HG02885 (cell line): Measurements from ENCODE around the gene PITPNC1.

Experiments used
- ATAC-seq: cut with Tn5 transposase; IDR thresholded peaks from one replicate; pipeline ENCODE4 v1.9.1; 2021; ENCODE audit warnings: mild to moderate bottlenecking; ENCODE audit not compliant: unreplicated experiment, poor library complexity

PITPNC1 gene

GRCh38 chr17:67656494-67657203 lies 279.6 kb downstream of the PITPNC1 start:
- peak; percentile 50 for ATAC-seq

DNA sequence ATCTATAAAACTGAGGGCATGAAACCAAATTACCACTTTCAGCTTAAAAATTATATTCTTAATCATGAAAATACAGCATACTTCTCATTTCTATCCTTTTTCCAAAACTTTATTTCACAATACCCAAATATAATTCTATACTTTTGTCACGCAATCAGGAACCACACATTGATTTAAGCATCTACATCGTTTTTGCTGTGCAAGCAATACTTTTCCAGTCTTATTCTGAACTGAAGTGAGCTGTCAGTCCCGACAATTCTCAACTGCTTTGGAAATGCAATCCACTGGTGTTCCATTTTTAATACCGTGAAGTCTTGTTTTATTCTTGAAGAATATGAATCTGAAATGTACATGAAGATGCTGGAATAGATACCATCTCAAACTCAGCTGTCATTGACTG lies 280.5 kb downstream of the PITPNC1 start:
- ATAC-seq, result no peak

- ATAC-seq, result no peak
These were observed 281.2 kb downstream of the PITPNC1 start for GRCh38 chr17:67658265-67658664.

- no peak for ATAC-seq
These were observed 281.9 kb downstream of the PITPNC1 start for GRCh38 chr17:67659028-67659427.

DNA sequence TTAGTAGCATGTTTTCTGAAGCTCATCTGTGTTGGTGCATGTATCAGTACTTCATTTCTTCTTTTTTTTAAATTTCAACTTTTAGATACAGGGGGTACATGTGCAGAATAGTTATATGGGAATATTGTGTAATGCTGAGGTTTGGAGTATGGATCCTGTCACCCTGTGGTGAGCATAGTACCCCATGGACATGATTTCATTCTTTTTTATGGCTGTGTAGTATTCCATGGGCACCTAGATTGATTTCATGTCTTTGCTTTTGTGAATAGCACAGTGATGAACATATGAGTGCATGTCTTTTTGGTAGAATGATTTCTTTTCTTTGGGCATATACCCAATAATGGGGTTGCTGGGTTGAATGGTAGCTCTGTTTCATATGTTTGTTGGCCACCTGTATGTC lies 285.6 kb downstream of the PITPNC1 start:
- ATAC-seq, result no peak

- ATAC-seq, result no peak
These were observed 286.4 kb downstream of the PITPNC1 start for GRCh38 chr17:67663457-67663856.

- ATAC-seq, result no peak
These were observed 288.9 kb downstream of the PITPNC1 start for GRCh38 chr17:67666028-67666427.

DNA sequence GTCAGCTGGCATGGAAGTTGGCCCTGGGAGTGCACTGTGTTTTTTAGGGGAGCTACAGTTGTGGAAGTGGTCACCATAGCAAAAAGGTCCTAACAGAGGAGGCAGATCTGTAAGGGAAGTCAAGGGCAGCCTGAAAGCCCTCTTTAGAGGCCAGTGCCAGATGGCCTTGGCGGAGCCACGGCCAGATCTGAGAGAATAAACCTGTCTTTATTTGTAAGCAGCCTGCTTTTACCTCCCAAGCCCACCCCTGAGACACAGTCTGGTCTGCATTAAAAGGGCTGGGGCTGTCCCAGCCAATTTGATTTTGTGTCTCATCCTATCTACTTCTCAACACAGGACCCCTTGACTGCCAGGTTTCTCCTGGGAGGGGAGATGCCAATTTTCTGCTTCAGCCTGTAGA lies 289.6 kb downstream of the PITPNC1 start:
- ATAC-seq, result no peak

DNA sequence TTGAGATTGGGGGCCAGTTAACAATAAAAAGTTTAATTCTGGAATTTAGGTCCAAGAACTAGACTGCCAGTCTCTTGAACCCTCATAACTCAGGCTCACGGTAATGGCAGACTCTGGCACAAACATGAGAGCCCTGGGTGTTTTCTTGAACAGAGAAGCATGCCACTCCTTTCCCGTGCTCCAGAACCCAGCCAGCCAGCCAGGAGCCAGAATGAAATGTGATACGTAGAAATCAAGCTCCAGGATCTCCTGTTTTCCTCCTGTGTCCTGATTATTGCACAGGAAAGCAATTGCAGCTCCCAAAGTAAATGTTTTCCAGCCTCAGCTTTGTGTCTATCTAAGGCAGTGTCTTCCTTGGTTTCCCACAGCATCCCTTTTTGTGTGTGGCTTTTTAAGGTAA lies 294.4 kb downstream of the PITPNC1 start:
- ATAC-seq, result no peak

GRCh38 chr17:67672592-67673335 lies 295.7 kb downstream of the PITPNC1 start:
- ATAC-seq, result no peak

GRCh38 chr17:67675481-67675880 lies 298.4 kb downstream of the PITPNC1 start:
- no peak for ATAC-seq

DNA sequence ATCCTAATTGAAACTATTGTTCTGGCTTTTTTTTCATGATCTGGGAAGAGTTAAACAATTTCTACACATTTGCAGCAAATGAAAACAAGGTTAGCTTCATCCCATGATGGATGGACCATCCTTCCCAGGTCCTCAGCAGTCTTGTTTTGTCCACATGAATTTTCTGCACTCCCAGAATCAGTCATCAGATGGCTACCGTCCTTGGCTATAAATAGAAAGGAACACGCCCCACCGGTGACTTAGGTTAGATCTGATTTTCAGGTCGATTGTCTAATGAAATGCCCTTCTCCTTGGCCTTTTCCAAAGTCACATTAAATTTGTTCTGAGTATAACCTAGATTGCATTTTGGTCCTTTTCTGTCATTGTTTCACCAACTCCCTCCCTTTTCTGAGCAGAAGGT lies 299.2 kb downstream of the PITPNC1 start:
- ATAC-seq, result no peak

DNA sequence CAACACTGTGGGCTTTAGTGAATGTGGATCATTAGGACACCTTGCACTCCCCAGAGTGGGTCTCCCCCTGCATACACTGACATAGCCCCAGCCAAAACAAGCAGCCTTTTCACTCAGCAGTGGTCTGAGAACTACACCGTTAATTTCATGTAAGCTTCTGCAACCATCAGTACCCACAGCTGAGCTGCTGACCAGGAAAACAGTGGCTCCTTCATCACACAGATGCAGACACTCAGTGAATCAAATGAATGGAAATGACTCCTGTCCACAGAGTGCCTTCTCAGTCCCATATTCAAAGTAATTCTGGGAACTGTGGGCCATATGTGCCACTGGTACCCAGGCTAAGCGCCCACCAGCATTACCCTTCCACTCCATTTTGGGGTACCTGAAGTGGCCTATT lies 301.3 kb downstream of the PITPNC1 start:
- ATAC-seq, result no peak

- ATAC-seq, result no peak
These were observed 302.1 kb downstream of the PITPNC1 start for GRCh38 chr17:67679225-67679624.

DNA sequence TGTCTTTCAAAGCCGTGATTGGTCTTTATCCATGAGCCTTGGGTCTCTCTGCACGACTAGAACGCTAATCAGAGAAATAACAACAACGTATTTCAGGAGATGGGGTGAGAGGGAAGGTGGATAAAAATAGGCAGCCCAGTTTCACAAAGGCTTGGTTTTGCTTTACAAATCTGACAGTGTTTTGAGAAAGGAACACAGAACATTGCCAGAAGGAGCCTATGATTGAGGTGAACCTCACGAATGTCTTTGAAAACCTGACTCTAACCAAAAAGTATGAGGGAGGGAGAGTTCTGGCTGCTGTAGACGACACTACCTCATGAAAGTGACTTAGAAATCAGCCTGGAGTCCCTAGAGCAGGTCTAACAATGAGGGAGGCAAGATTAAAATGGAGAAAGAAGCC lies 302.6 kb downstream of the PITPNC1 start:
- ATAC-seq, result no peak

GRCh38 chr17:67680445-67681224 lies 303.6 kb downstream of the PITPNC1 start:
- no peak for ATAC-seq

DNA sequence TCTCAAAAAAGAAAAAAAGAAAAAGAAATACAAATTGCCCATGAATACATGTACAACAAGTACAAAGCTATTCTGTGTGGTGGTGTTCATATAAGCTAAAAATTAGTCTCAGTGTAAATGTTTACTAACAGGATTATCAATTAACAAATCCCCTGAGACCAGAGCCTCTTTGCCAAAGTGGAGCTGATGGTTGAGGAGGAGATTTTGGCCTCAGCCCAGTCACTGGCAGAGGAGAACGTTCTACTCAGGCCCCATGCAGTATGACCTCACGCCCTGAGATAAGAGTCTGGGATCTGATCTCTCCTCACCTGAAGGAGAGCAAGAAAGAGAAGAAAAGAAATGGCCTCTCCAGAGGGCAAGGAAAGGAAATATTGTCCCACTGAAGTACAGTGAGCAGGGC lies 305.1 kb downstream of the PITPNC1 start:
- ATAC-seq, result no peak

DNA sequence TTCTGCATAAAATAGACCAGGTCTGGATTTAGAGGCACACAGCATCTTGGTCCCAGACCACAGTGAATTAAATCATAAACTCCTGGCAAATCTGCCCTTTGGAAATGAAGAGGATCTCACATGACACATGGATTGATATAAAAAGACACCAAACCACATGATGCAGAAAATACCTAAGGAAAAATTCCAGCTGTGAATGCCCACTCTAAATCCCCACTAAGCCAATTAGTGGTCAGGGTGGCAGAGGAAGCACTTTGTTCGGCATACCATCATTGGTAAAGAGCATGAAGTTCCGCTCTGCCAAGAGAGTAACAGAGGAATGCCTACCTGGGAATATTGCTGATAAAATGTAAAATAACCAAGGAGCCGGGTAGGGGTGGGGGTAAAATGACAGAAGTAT lies 308.3 kb downstream of the PITPNC1 start:
- ATAC-seq, result no peak

GRCh38 chr17:67686241-67686640 lies 309.2 kb downstream of the PITPNC1 start:
- ATAC-seq, result no peak

DNA sequence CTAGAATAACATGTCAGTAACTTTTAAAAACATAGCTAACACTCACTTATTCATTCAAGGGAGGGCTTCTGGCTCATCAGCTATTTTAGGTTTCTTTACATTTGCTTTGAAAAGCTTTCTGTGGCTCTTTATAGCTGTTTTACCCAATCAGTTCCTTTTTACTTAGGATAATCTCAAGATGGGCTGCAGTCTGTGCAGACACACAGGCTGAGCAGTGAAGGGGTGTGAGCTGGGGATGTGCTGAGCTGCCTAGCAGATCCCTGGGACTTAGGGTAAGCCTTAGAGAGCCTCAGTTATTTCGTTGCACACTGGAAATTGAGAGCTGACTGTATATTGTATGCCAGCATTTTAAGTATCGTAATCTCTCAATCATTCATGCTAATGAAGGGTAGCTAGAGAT lies 310.4 kb downstream of the PITPNC1 start:
- ATAC-seq, result no peak

DNA sequence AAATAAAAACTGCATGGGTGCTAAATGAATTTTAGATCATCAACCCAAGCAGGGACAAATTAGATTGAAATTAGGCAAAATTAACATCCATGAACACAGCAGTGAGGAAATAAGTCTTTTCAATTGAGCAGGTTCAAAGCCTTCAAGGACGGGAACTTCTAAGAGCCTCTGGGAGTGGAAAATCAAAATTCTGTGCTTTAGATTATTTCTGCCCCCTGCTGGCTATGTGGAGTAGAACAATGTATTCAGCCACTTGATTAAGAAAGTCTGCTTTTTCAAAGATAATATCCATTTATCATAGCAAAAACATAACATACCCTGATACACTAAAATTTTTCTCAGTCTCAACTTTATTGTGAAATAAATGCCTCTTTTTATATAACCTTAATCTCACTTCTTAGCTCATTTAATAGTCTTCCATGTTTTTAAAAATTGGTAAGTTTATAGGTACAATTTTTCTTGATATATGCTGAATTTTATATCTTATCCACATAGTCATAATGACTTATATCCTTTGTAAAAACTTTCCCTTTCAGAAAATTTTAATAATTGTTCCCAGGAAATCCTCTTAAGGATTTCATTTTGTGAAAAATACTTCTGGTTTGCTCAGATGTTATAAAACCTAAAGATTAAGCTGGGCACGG lies 312.6 kb downstream of the PITPNC1 start:
- no peak for ATAC-seq
